Measurements from ENCODE around the gene PRRT1B. TPM values are rescaled to one million over a fixed set of nuclear protein-coding genes. Genes with fewer than 3 reads are reported as not detected.

PRRT1B gene
- total RNA-seq, 6 experiments from 2014 or later, result not detected

DNA sequence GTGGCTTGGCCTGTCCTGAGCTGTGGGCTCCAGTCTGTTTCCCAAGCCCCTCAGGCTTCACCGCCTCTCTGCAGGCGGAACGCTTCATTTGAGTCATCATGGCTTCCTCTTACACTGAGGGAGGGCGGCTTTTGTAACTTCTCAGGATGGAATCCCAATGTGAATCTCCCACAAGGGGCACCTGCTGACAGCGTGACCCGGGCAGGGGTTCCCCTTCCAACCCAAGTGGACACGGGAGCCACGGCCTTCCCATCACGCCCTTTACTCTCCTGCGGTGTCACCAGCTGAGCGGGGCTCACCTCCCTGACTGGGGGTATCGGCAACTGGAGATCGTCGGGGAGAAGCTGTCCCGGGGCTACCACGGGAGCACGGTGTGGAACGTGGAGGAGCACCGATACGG, 26.8 kb upstream of the PRRT1B start:
- H3K9me3 Mint-ChIP-seq, result no peaks in the 10 kb centered on the region
- H3K27ac Mint-ChIP-seq, result no peak overlapping the region
- no peak overlapping the region for H3K4me3 Mint-ChIP-seq
- H3K36me3 Mint-ChIP-seq (ENCODE audit: low read depth), result peaks cover 30% of the 10 kb centered on the region
- TF ChIP-seq, protein P1, sequence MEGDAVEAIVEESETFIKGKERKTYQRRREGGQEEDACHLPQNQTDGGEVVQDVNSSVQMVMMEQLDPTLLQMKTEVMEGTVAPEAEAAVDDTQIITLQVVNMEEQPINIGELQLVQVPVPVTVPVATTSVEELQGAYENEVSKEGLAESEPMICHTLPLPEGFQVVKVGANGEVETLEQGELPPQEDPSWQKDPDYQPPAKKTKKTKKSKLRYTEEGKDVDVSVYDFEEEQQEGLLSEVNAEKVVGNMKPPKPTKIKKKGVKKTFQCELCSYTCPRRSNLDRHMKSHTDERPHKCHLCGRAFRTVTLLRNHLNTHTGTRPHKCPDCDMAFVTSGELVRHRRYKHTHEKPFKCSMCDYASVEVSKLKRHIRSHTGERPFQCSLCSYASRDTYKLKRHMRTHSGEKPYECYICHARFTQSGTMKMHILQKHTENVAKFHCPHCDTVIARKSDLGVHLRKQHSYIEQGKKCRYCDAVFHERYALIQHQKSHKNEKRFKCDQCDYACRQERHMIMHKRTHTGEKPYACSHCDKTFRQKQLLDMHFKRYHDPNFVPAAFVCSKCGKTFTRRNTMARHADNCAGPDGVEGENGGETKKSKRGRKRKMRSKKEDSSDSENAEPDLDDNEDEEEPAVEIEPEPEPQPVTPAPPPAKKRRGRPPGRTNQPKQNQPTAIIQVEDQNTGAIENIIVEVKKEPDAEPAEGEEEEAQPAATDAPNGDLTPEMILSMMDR (IDR thresholded peaks at IDR 0.05), result no peak
- DNase-seq, result no peak
- peaks cover 1% of the 10 kb centered on the region for H3K27me3 Mint-ChIP-seq (ENCODE audit: insufficient read depth)
- no peaks in the 10 kb centered on the region for H3K4me1 Mint-ChIP-seq (ENCODE audit: low read depth)

DNA sequence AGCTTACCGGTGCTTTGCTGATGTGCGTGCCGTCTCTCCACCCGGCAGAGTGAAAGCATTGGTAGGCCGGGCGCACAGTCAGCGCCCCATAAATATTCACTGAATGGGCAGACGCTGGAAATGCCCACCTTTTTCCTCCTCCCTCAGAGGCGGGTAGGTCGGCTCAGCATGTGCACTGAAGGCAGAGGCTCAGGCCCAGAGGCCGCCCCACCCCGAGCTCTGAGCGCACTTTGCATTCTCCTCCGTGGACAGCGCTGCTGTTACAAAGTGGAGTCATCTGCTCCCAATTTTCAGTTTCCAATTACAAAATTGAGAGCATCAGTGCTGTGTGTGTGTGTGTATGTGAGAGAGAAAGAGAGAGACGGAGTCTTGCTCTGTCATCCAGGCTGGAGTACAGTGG, 24.8 kb upstream of the PRRT1B start:
- TF ChIP-seq, protein P1 (IDR thresholded peaks at IDR 0.05), result no peak
- DNase-seq, result no peak
- Mint-ChIP-seq H3K36me3 (ENCODE audit: low read depth) (peaks cover 27% of the 10 kb centered on the region), H3K4me3 (no peak overlapping the region), H3K27me3 (ENCODE audit: insufficient read depth) (peaks cover 1% of the 10 kb centered on the region), H3K9me3 (no peaks in the 10 kb centered on the region), H3K4me1 (ENCODE audit: low read depth) (peaks cover 9% of the 10 kb centered on the region; the same call in 1 of the 2 replicates), H3K27ac (no peak overlapping the region)

- no peak for DNase-seq
- Mint-ChIP-seq H3K4me3 (no peak overlapping the region), H3K36me3 (ENCODE audit: low read depth) (peaks cover 27% of the 10 kb centered on the region), H3K9me3 (no peaks in the 10 kb centered on the region), H3K27ac (no peak overlapping the region), H3K27me3 (ENCODE audit: insufficient read depth) (peaks cover 1% of the 10 kb centered on the region), H3K4me1 (ENCODE audit: low read depth) (peaks cover 9% of the 10 kb centered on the region; the same call in 1 of the 2 replicates)
- TF ChIP-seq, protein P1 (IDR thresholded peaks at IDR 0.05), result no peak
Observed at GRCh38 chr9:131521203-131521602, 24.1 kb upstream of the PRRT1B start.

- Mint-ChIP-seq H3K4me1 (ENCODE audit: low read depth) (peaks cover 9% of the 10 kb centered on the region; the same call in 1 of the 2 replicates), H3K9me3 (no peaks in the 10 kb centered on the region), H3K36me3 (ENCODE audit: low read depth) (peaks cover 27% of the 10 kb centered on the region), H3K27me3 (ENCODE audit: insufficient read depth) (peaks cover 1% of the 10 kb centered on the region), H3K27ac (no peak overlapping the region), H3K4me3 (no peak overlapping the region)
- TF ChIP-seq, protein P1 (IDR thresholded peaks at IDR 0.05), result no peak
- no peak for DNase-seq
Observed at GRCh38 chr9:131521822-131522221, 23.5 kb upstream of the PRRT1B start.

- peaks cover 27% of the 10 kb centered on the region for H3K36me3 Mint-ChIP-seq (ENCODE audit: low read depth)
- H3K4me1 Mint-ChIP-seq (ENCODE audit: low read depth), result peaks cover 9% of the 10 kb centered on the region; the same call in 1 of the 2 replicates
- H3K27me3 Mint-ChIP-seq (ENCODE audit: insufficient read depth), result peaks cover 1% of the 10 kb centered on the region
- TF ChIP-seq, protein P1 (IDR thresholded peaks at IDR 0.05), result no peak
- no peak overlapping the region for H3K4me3 Mint-ChIP-seq
- H3K27ac Mint-ChIP-seq, result no peak overlapping the region
- H3K9me3 Mint-ChIP-seq, result no peaks in the 10 kb centered on the region
- DNase-seq, result no peak
Observed at GRCh38 chr9:131522257-131523085, 22.9 kb upstream of the PRRT1B start.

All from HFFc6 (cell line).